ENCODE measurements around the gene GBF1.

DNA sequence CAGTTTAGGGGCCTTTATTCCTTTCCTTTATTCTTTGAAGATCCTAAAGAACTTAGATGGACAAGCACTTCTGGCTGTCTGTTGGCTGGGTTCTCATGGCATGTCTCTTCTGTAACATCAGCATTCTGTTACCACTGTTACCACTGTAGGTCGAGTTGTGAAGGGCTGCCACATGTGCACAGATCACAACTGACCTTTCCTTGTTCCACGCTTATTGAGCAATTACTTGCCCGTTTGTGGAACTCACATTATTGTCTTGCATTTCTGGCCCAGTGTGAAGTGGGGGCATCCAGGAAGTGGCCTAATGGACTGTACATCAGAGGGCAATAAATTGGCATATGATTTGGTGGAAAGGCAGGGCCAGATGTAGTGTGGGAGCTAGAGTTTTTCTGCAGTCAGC is 23.7 kb downstream of the GBF1 start:
- TF ChIP-seq, protein P1, sequence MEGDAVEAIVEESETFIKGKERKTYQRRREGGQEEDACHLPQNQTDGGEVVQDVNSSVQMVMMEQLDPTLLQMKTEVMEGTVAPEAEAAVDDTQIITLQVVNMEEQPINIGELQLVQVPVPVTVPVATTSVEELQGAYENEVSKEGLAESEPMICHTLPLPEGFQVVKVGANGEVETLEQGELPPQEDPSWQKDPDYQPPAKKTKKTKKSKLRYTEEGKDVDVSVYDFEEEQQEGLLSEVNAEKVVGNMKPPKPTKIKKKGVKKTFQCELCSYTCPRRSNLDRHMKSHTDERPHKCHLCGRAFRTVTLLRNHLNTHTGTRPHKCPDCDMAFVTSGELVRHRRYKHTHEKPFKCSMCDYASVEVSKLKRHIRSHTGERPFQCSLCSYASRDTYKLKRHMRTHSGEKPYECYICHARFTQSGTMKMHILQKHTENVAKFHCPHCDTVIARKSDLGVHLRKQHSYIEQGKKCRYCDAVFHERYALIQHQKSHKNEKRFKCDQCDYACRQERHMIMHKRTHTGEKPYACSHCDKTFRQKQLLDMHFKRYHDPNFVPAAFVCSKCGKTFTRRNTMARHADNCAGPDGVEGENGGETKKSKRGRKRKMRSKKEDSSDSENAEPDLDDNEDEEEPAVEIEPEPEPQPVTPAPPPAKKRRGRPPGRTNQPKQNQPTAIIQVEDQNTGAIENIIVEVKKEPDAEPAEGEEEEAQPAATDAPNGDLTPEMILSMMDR (IDR thresholded peaks at IDR 0.05), result no peak
- no peak for TF ChIP-seq POLR2A (IDR thresholded peaks at IDR 0.05)

All from Peyer's patch (tissue), 4 donors.